Osteoblast (primary cell): ENCODE results near the gene PKHD1. TPM values are rescaled to one million over a fixed set of nuclear protein-coding genes. Genes with fewer than 3 reads are reported as not detected.

Experiments
- DNase-seq: peaks from one replicate; pipeline ENCODE4 v3.0.0; 2011; ENCODE audit warnings: low spot score, mixed read lengths; ENCODE audit not compliant: insufficient read length; ENCODE audit errors: missing footprints
- H2AFZ ChIP-seq: 2 replicates; pipeline ENCODE4 v1.6.0; 2011; ENCODE audit warnings: mild to moderate bottlenecking, low read length
- H3K27ac ChIP-seq: 2 replicates; pipeline ENCODE4 v1.5.1; 2011; ENCODE audit warnings: mild to moderate bottlenecking, low read depth, low read length, moderate library complexity
- H3K27me3 ChIP-seq: 2 replicates; pipeline ENCODE4 v1.6.0; 2012; ENCODE audit warnings: mild to moderate bottlenecking, control low read depth, inconsistent platforms, low read length, moderate library complexity; ENCODE audit not compliant: insufficient read depth
- H3K36me3 ChIP-seq: 2 replicates; pipeline ENCODE4 v1.5.1; 2011; ENCODE audit warnings: mild to moderate bottlenecking, low read length, control low read depth, moderate library complexity; ENCODE audit not compliant: insufficient read depth
- H3K4me1 ChIP-seq: 2 replicates; pipeline ENCODE4 v1.5.1; 2011; ENCODE audit warnings: mild to moderate bottlenecking, low read length, control low read depth, moderate library complexity; ENCODE audit not compliant: insufficient read depth
- H3K4me2 ChIP-seq: 2 replicates; pipeline ENCODE4 v1.6.0; 2011; ENCODE audit warnings: mild to moderate bottlenecking, low read length; ENCODE audit not compliant: insufficient read depth
- H3K4me3 ChIP-seq: fragments of 200-600 bp; sonication (generic); 3 replicates; pipeline ENCODE4 v1.5.1; 2012; ENCODE audit warnings: mild to moderate bottlenecking, low read length, inconsistent platforms; ENCODE audit not compliant: insufficient read depth
- H3K79me2 ChIP-seq: 2 replicates; pipeline ENCODE4 v1.6.0; 2012; ENCODE audit warnings: mild to moderate bottlenecking, low read length, control low read depth, inconsistent platforms; ENCODE audit not compliant: insufficient read depth
- H3K9me3 ChIP-seq: 2 replicates; pipeline ENCODE4 v1.5.1; 2011; ENCODE audit warnings: low read depth, low read length, control low read depth
- H4K20me1 ChIP-seq: 2 replicates; pipeline ENCODE4 v1.6.0; 2012; ENCODE audit warnings: mild to moderate bottlenecking, low read length, control low read depth; ENCODE audit not compliant: insufficient read depth
- CTCF ChIP-seq: IDR thresholded peaks from 2 replicates; pipeline ENCODE4 v1.5.1; 2011; ENCODE audit warnings: mild to moderate bottlenecking, low read depth, low read length, moderate library complexity; ENCODE audit errors: extremely low read depth
- total RNA-seq: library from RNA; depleted of rRNA; stranded (reverse); fragments of >200 nt; gene quantifications from 2 replicates; pipeline ENCODE4 v1.2.3, GENCODE V29; 2012

PKHD1 gene
- total RNA-seq, 1 donor: not detected

- Histone ChIP-seq H3K27me3 (no peaks in the 10 kb centered on the region), H3K36me3 (no peaks in the 10 kb centered on the region), H3K4me2 (no peak overlapping the region), H3K9me3 (no peaks in the 10 kb centered on the region), H2AFZ (no peak overlapping the region), H3K79me2 (no peaks in the 10 kb centered on the region), H3K4me1 (no peaks in the 10 kb centered on the region), H4K20me1 (no peaks in the 10 kb centered on the region), H3K27ac (no peak overlapping the region), H3K4me3 (no peak overlapping the region)
- TF ChIP-seq CTCF: no peak
- no peak for DNase-seq
These were observed 70.3 kb downstream of the PKHD1 start for GRCh38 chr6:52016915-52017748.

GRCh38 chr6:52015953-52016352 is 71.5 kb downstream of the PKHD1 start:
- Histone ChIP-seq H3K4me2 (no peak overlapping the region), H3K9me3 (no peaks in the 10 kb centered on the region), H2AFZ (no peak overlapping the region), H3K27ac (no peak overlapping the region), H3K36me3 (no peaks in the 10 kb centered on the region), H3K79me2 (no peaks in the 10 kb centered on the region), H3K4me1 (no peaks in the 10 kb centered on the region), H3K4me3 (no peak overlapping the region), H3K27me3 (no peaks in the 10 kb centered on the region), H4K20me1 (no peaks in the 10 kb centered on the region)
- no peak for TF ChIP-seq CTCF
- no peak for DNase-seq

GRCh38 chr6:52014391-52014790 is 73.0 kb downstream of the PKHD1 start:
- no peak for DNase-seq
- no peak overlapping the region for H3K4me3 ChIP-seq
- TF ChIP-seq CTCF: no peak
- H2AFZ ChIP-seq: no peak overlapping the region
- H3K27me3 ChIP-seq: no peaks in the 10 kb centered on the region
- H3K4me2 ChIP-seq: no peak overlapping the region
- H3K36me3 ChIP-seq: no peaks in the 10 kb centered on the region
- H3K79me2 ChIP-seq: no peaks in the 10 kb centered on the region
- H3K9me3 ChIP-seq: no peaks in the 10 kb centered on the region
- H3K4me1 ChIP-seq: no peaks in the 10 kb centered on the region
- H3K27ac ChIP-seq: no peak overlapping the region
- no peaks in the 10 kb centered on the region for H4K20me1 ChIP-seq

GRCh38 chr6:52013035-52013434 is 74.4 kb downstream of the PKHD1 start:
- Histone ChIP-seq H3K27ac (no peak overlapping the region), H3K4me1 (no peaks in the 10 kb centered on the region), H3K27me3 (no peaks in the 10 kb centered on the region), H3K9me3 (no peaks in the 10 kb centered on the region), H3K79me2 (no peaks in the 10 kb centered on the region), H3K4me2 (no peak overlapping the region), H2AFZ (no peak overlapping the region), H3K4me3 (no peak overlapping the region), H4K20me1 (no peaks in the 10 kb centered on the region), H3K36me3 (no peaks in the 10 kb centered on the region)
- no peak for DNase-seq
- TF ChIP-seq CTCF: no peak
